Skeletal muscle cell (primary cell): ENCODE measurements around the gene PSMD12.
A peak's percentile ranks its signal among the peaks of the same experiment; 100 is the strongest.
"Not testable (repeated sequence)": the region's sequence is repeated elsewhere in the genome, so short reads cannot be mapped to it uniquely, and the experiment has no call there.

ENCODE experiments used
- DNase-seq: peaks from one replicate; pipeline ENCODE4 v3.0.0-alpha.2; 2010; ENCODE audit warnings: low read depth
- H3K4me3 ChIP-seq: 2 replicates; pipeline ENCODE4 v1.5.1; 2011; ENCODE audit warnings: low read depth, mild to moderate bottlenecking, control low read depth, low read length, moderate library complexity

The PSMD12 gene

GRCh38 chr17:67322042-67322787, 44.2 kb downstream of the PSMD12 start:
- no peak overlapping the region for H3K4me3 ChIP-seq
- DNase-seq, result no peak

- H3K4me3 ChIP-seq, DNase-seq: not testable (repeated sequence)
Measured at GRCh38 chr17:67321486-67321885, 44.9 kb downstream of the PSMD12 start.

- no peak for DNase-seq
- no peak overlapping the region for H3K4me3 ChIP-seq
Measured at GRCh38 chr17:67316781-67317180, 49.6 kb downstream of the PSMD12 start.

GRCh38 chr17:67315865-67316264, 50.5 kb downstream of the PSMD12 start:
- no peak for DNase-seq
- no peak overlapping the region for H3K4me3 ChIP-seq

- no peak overlapping the region for H3K4me3 ChIP-seq
- DNase-seq, result no peak
Measured at GRCh38 chr17:67312265-67312664, 54.1 kb downstream of the PSMD12 start.

- DNase-seq, result no peak
Measured at GRCh38 chr17:67311575-67311974, 54.8 kb downstream of the PSMD12 start.

GRCh38 chr17:67310406-67310805, 56.0 kb downstream of the PSMD12 start:
- no peak overlapping the region for H3K4me3 ChIP-seq
- DNase-seq, result no peak

More at GRCh38 chr17:67311575-67311974, 54.8 kb downstream of the PSMD12 start:
- H3K4me3 ChIP-seq, result no peak overlapping the region

GRCh38 chr17:67305446-67306235, 60.7 kb downstream of the PSMD12 start:
- DNase-seq, H3K4me3 ChIP-seq: not testable (repeated sequence)

GRCh38 chr17:67297454-67297960, 68.9 kb downstream of the PSMD12 start:
- H3K4me3 ChIP-seq, result no peak overlapping the region
- no peak for DNase-seq

- DNase-seq, result no peak
Measured at GRCh38 chr17:67294451-67295199, 71.8 kb downstream of the PSMD12 start.

GRCh38 chr17:67293251-67294203, 72.8 kb downstream of the PSMD12 start:
- DNase-seq, result no peak
- no peak overlapping the region for H3K4me3 ChIP-seq

More at GRCh38 chr17:67294451-67295199, 71.8 kb downstream of the PSMD12 start:
- H3K4me3 ChIP-seq, result no peak overlapping the region

- no peak for DNase-seq
- H3K4me3 ChIP-seq, result no peak overlapping the region
Measured at GRCh38 chr17:67290711-67291291, 75.6 kb downstream of the PSMD12 start.

- no peak for DNase-seq
- H3K4me3 ChIP-seq, result no peak overlapping the region
Measured at GRCh38 chr17:67290244-67290643, 76.1 kb downstream of the PSMD12 start.

GRCh38 chr17:67289181-67289876, 77.0 kb downstream of the PSMD12 start:
- DNase-seq, result peak; percentile 75
- no peak overlapping the region for H3K4me3 ChIP-seq
